GM19324 (cell line): ENCODE data around the gene DCST2.
A peak's percentile ranks its signal among the peaks of the same experiment; 100 is the strongest.

Source experiments
- ATAC-seq: cut with Tn5 transposase; IDR thresholded peaks from one replicate; pipeline ENCODE4 v1.9.1; 2021; ENCODE audit warnings: mild to moderate bottlenecking, moderate library complexity; ENCODE audit not compliant: unreplicated experiment, low FRiP score

Gene DCST2

GRCh38 chr1:155030243-155030795 is 3.3 kb downstream of the DCST2 start:
- no peak for ATAC-seq

- no peak for ATAC-seq
These were observed 3.9 kb downstream of the DCST2 start for GRCh38 chr1:155029513-155030242.

GRCh38 chr1:155026588-155026987 is 7.0 kb downstream of the DCST2 start:
- ATAC-seq: no peak

- no peak for ATAC-seq
These were observed 7.4 kb downstream of the DCST2 start for GRCh38 chr1:155026154-155026553.

- no peak for ATAC-seq
These were observed 9.3 kb downstream of the DCST2 start for GRCh38 chr1:155024315-155024714.

- ATAC-seq: no peak
These were observed 10.0 kb downstream of the DCST2 start for GRCh38 chr1:155023627-155024026.

- ATAC-seq: no peak
These were observed 10.7 kb downstream of the DCST2 start for GRCh38 chr1:155022927-155023236.

GRCh38 chr1:155022136-155022926 is 11.2 kb downstream of the DCST2 start:
- no peak for ATAC-seq

GRCh38 chr1:155019377-155020245 is 14.0 kb downstream of the DCST2 start:
- ATAC-seq: no peak

- no peak for ATAC-seq
These were observed 14.8 kb downstream of the DCST2 start for GRCh38 chr1:155018617-155019348.

GRCh38 chr1:155017946-155018316 is 15.7 kb downstream of the DCST2 start:
- ATAC-seq: no peak

- ATAC-seq: peak; percentile 67
These were observed 16.3 kb downstream of the DCST2 start for GRCh38 chr1:155017041-155017945.

- no peak for ATAC-seq
These were observed 17.2 kb downstream of the DCST2 start for GRCh38 chr1:155016231-155016831.

GRCh38 chr1:155015527-155016230 is 17.9 kb downstream of the DCST2 start:
- no peak for ATAC-seq

GRCh38 chr1:155014709-155015508 is 18.7 kb downstream of the DCST2 start:
- no peak for ATAC-seq

GRCh38 chr1:155013632-155014031 is 19.9 kb downstream of the DCST2 start:
- no peak for ATAC-seq
